ENCODE results near the gene ATP2B3.

DNA sequence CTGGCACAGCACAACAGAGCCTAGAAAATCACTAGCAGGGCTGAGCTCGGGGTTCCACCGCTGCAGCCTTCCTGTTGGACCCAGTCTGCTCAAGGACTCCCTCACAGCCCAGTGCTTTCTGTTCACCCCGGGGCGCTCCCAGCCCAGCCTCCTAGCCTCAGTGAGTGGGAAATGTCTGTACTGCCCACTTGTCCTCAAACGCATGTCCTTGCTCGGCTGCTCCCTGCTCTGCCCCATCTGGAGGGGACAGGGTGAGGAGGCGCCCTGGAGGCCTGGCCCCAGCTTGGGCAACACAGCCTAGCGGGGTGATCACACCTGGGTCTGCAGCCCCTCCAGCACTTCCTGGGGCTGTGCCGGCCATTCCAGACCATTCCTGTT, 93.4 kb downstream of the ATP2B3 start:
- TF ChIP-seq POLR2AphosphoS5 (IDR thresholded peaks at IDR 0.05; ENCODE audit: low read depth, low read length), result no peak
- no peak for TF ChIP-seq TAF1 (IDR thresholded peaks at IDR 0.05; ENCODE audit: borderline replicate concordance, insufficient read depth, low read length)

All from PFSK-1 (cell line).